Osteoblast (primary cell): ENCODE results near the gene MID1IP1. TPM values are rescaled to one million over a fixed set of nuclear protein-coding genes. Genes with fewer than 3 reads are reported as not detected.
A peak's percentile ranks its signal among the peaks of the same experiment; 100 is the strongest.

Source experiments
- DNase-seq: peaks from one replicate; pipeline ENCODE4 v3.0.0; 2011; ENCODE audit warnings: low spot score, mixed read lengths; ENCODE audit not compliant: insufficient read length; ENCODE audit errors: missing footprints
- H2AFZ ChIP-seq: 2 replicates; pipeline ENCODE4 v1.6.0; 2011; ENCODE audit warnings: mild to moderate bottlenecking, low read length
- H3K27ac ChIP-seq: 2 replicates; pipeline ENCODE4 v1.5.1; 2011; ENCODE audit warnings: mild to moderate bottlenecking, low read depth, low read length, moderate library complexity
- H3K27me3 ChIP-seq: 2 replicates; pipeline ENCODE4 v1.6.0; 2012; ENCODE audit warnings: mild to moderate bottlenecking, control low read depth, inconsistent platforms, low read length, moderate library complexity; ENCODE audit not compliant: insufficient read depth
- H3K36me3 ChIP-seq: 2 replicates; pipeline ENCODE4 v1.5.1; 2011; ENCODE audit warnings: mild to moderate bottlenecking, low read length, control low read depth, moderate library complexity; ENCODE audit not compliant: insufficient read depth
- H3K4me1 ChIP-seq: 2 replicates; pipeline ENCODE4 v1.5.1; 2011; ENCODE audit warnings: mild to moderate bottlenecking, low read length, control low read depth, moderate library complexity; ENCODE audit not compliant: insufficient read depth
- H3K4me2 ChIP-seq: 2 replicates; pipeline ENCODE4 v1.6.0; 2011; ENCODE audit warnings: mild to moderate bottlenecking, low read length; ENCODE audit not compliant: insufficient read depth
- H3K4me3 ChIP-seq: fragments of 200-600 bp; sonication (generic); 3 replicates; pipeline ENCODE4 v1.5.1; 2012; ENCODE audit warnings: mild to moderate bottlenecking, low read length, inconsistent platforms; ENCODE audit not compliant: insufficient read depth
- H3K79me2 ChIP-seq: 2 replicates; pipeline ENCODE4 v1.6.0; 2012; ENCODE audit warnings: mild to moderate bottlenecking, low read length, control low read depth, inconsistent platforms; ENCODE audit not compliant: insufficient read depth
- H3K9me3 ChIP-seq: 2 replicates; pipeline ENCODE4 v1.5.1; 2011; ENCODE audit warnings: low read depth, low read length, control low read depth
- H4K20me1 ChIP-seq: 2 replicates; pipeline ENCODE4 v1.6.0; 2012; ENCODE audit warnings: mild to moderate bottlenecking, low read length, control low read depth; ENCODE audit not compliant: insufficient read depth
- total RNA-seq: library from RNA; depleted of rRNA; stranded (reverse); fragments of >200 nt; gene quantifications from 2 replicates; pipeline ENCODE4 v1.2.3, GENCODE V29; 2012
- TF ChIP-seq, protein P1 (sequence below): IDR thresholded peaks from 2 replicates; pipeline ENCODE4 v1.5.1; 2011; ENCODE audit warnings: mild to moderate bottlenecking, low read depth, low read length, moderate library complexity; ENCODE audit errors: extremely low read depth

The MID1IP1 gene
- total RNA-seq, 1 donor: 127 TPM

DNA sequence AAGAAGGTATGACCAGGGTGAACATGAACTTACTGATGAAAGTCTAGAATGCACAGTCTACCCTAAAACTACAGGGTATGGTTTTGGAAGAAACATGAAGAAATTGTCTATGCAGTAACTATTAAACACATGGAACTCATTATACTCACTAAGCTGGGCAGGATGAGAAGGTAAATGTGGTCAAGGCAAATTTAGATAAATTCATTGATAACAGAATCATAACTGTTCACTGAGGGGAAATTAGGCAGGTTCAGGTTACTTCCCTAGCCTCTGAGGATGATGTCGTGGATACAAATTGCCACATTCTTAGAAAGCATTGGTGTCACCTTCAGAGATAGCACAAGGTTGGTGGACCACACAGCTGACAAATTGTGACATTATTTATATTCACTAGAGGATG, 40.4 kb upstream of the MID1IP1 start:
- Histone ChIP-seq H3K27me3 (peaks cover 11% of the 10 kb centered on the region), H3K4me2 (no peak overlapping the region), H3K4me1 (no peaks in the 10 kb centered on the region), H2AFZ (no peak overlapping the region), H4K20me1 (no peaks in the 10 kb centered on the region), H3K27ac (no peak overlapping the region), H3K79me2 (no peaks in the 10 kb centered on the region), H3K9me3 (no peaks in the 10 kb centered on the region), H3K36me3 (no peaks in the 10 kb centered on the region), H3K4me3 (no peak overlapping the region)
- DNase-seq: no peak
- TF ChIP-seq, protein P1, sequence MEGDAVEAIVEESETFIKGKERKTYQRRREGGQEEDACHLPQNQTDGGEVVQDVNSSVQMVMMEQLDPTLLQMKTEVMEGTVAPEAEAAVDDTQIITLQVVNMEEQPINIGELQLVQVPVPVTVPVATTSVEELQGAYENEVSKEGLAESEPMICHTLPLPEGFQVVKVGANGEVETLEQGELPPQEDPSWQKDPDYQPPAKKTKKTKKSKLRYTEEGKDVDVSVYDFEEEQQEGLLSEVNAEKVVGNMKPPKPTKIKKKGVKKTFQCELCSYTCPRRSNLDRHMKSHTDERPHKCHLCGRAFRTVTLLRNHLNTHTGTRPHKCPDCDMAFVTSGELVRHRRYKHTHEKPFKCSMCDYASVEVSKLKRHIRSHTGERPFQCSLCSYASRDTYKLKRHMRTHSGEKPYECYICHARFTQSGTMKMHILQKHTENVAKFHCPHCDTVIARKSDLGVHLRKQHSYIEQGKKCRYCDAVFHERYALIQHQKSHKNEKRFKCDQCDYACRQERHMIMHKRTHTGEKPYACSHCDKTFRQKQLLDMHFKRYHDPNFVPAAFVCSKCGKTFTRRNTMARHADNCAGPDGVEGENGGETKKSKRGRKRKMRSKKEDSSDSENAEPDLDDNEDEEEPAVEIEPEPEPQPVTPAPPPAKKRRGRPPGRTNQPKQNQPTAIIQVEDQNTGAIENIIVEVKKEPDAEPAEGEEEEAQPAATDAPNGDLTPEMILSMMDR: no peak

DNA sequence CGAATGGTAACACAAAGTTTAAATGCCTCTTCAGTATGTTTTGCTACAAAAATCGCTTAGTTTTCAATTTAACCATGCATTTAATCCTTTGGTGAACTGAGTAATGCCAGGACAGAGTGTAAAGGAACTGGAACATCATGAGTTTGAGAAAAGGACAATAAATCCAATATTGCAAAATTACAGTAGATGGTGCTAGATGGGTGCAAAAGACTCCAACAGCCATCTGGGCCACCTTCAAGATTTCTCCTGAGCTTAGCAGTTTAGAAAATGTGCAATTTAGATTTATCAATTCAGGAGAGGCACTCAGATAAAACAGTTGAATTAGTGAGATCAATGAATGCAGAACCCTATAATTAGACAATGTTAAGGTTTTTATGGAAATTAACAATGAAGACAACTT, 33.2 kb upstream of the MID1IP1 start:
- Histone ChIP-seq H3K4me2 (no peak overlapping the region), H2AFZ (no peak overlapping the region), H3K27me3 (peaks cover 23% of the 10 kb centered on the region), H3K79me2 (no peaks in the 10 kb centered on the region), H4K20me1 (no peaks in the 10 kb centered on the region), H3K4me3 (no peak overlapping the region), H3K27ac (no peak overlapping the region), H3K4me1 (no peaks in the 10 kb centered on the region), H3K36me3 (no peaks in the 10 kb centered on the region), H3K9me3 (no peaks in the 10 kb centered on the region)
- TF ChIP-seq, protein P1: peak; percentile 50
- DNase-seq: peak; percentile 49

- Histone ChIP-seq H3K79me2 (no peaks in the 10 kb centered on the region), H3K4me1 (no peaks in the 10 kb centered on the region), H3K4me2 (no peak overlapping the region), H3K36me3 (no peaks in the 10 kb centered on the region), H4K20me1 (no peaks in the 10 kb centered on the region), H3K4me3 (no peak overlapping the region), H2AFZ (no peak overlapping the region), H3K27ac (no peak overlapping the region), H3K9me3 (no peaks in the 10 kb centered on the region), H3K27me3 (peaks cover 25% of the 10 kb centered on the region)
- no peak for DNase-seq
- TF ChIP-seq, protein P1: no peak
Observed at GRCh38 chrX:38770152-38770551, 31.1 kb upstream of the MID1IP1 start.

DNA sequence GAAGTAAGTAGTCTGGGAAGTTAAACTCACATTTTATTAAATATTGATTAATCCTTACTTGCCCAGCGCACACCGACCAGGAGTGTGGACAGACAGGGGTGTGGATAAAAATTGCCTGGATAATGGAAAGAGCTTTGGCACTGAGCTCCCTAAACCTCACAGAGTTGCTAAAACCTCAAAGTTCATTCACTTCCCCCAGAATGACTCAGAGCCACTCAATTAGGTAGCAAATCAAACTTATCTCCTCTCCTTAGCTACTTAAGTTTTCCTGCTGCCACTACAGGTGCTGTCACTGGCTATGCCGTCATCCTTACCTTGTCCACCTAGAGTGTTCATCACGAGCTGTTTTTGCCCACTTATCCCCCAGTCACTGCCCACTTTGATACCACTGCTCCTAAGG, 27.0 kb upstream of the MID1IP1 start:
- H3K4me3 ChIP-seq: no peak overlapping the region
- TF ChIP-seq, protein P1: no peak
- H3K79me2 ChIP-seq: no peaks in the 10 kb centered on the region
- H2AFZ ChIP-seq: no peak overlapping the region
- no peak overlapping the region for H3K4me2 ChIP-seq
- no peaks in the 10 kb centered on the region for H3K4me1 ChIP-seq
- H3K27ac ChIP-seq: no peak overlapping the region
- no peaks in the 10 kb centered on the region for H4K20me1 ChIP-seq
- H3K9me3 ChIP-seq: no peaks in the 10 kb centered on the region
- no peaks in the 10 kb centered on the region for H3K36me3 ChIP-seq
- DNase-seq: no peak
- H3K27me3 ChIP-seq: peaks cover 20% of the 10 kb centered on the region
